ENCODE measurements around the gene MTA1. TPM values are rescaled to one million over a fixed set of nuclear protein-coding genes. Genes with fewer than 3 reads are reported as not detected.

MTA1 gene
- total RNA-seq, 4 donors from 2014 or later, result 62.9 to 218 (median 108) TPM

- Histone ChIP-seq H3K27ac (peak overlapping the region; percentile 78 to 92), H3K36me3 (no peaks in the 10 kb centered on the region), H3K4me3 (peak overlapping the region; percentile 24 to 32), H3K9me3 (no peaks in the 10 kb centered on the region), H3K27me3 (peaks cover 0 to 5% of the 10 kb centered on the region in 2 donors), H3K4me1 (peaks cover 0 to 42% of the 10 kb centered on the region in 2 donors)
- intact Hi-C loops (cut with DNase I; ENCODE audit: low total_unique reads), result no loop called here
- TF ChIP-seq POLR2A (IDR thresholded peaks at IDR 0.05), result no peak
- TF ChIP-seq CTCF (IDR thresholded peaks at IDR 0.05), result no peak
- DNase-seq, result no peak
These were observed 68.6 kb downstream of the MTA1 start for GRCh38 chr14:105487986-105488777.

GRCh38 chr14:105488781-105489541 lies 69.3 kb downstream of the MTA1 start:
- Histone ChIP-seq H3K4me3 (peak overlapping the region in 1 of 2 donors; percentile 56), H3K27ac (peak overlapping the region; percentile 92 to 96), H3K27me3 (peaks cover 0 to 5% of the 10 kb centered on the region in 2 donors), H3K36me3 (no peaks in the 10 kb centered on the region), H3K9me3 (no peaks in the 10 kb centered on the region), H3K4me1 (peaks cover 0 to 36% of the 10 kb centered on the region in 2 donors)
- TF ChIP-seq POLR2A (IDR thresholded peaks at IDR 0.05) (no peak), CTCF (IDR thresholded peaks at IDR 0.05) (no peak)
- intact Hi-C loops (cut with DNase I; ENCODE audit: low total_unique reads), result no loop called here
- peak in 1 of 2 donors; percentile 39 for DNase-seq

GRCh38 chr14:105489542-105490266 lies 70.1 kb downstream of the MTA1 start:
- intact Hi-C loops (cut with DNase I; ENCODE audit: low total_unique reads), result no loop called here
- Histone ChIP-seq H3K9me3 (no peaks in the 10 kb centered on the region), H3K27me3 (peaks cover 0 to 5% of the 10 kb centered on the region in 2 donors), H3K4me1 (peaks cover 0 to 28% of the 10 kb centered on the region in 2 donors), H3K27ac (peak overlapping the region; percentile 92 to 96), H3K4me3 (peak overlapping the region; percentile 47 to 56), H3K36me3 (no peaks in the 10 kb centered on the region)
- TF ChIP-seq CTCF (IDR thresholded peaks at IDR 0.05) (peak; percentile 61 to 80 (median 76)), POLR2A (IDR thresholded peaks at IDR 0.05) (peak in 1 of 2 donors; percentile 44)
- peak; percentile 86 to 89 for DNase-seq

- Histone ChIP-seq H3K9me3 (no peaks in the 10 kb centered on the region), H3K27ac (peak overlapping the region; percentile 92 to 96), H3K4me1 (peaks cover 0 to 25% of the 10 kb centered on the region in 2 donors), H3K27me3 (peaks cover 0 to 5% of the 10 kb centered on the region in 2 donors), H3K36me3 (no peaks in the 10 kb centered on the region), H3K4me3 (peak overlapping the region; percentile 47 to 56)
- TF ChIP-seq CTCF (IDR thresholded peaks at IDR 0.05) (no peak), POLR2A (IDR thresholded peaks at IDR 0.05) (no peak)
- intact Hi-C loops (cut with DNase I; ENCODE audit: low total_unique reads), result no loop called here
- peak in 1 of 2 donors; percentile 62 for DNase-seq
These were observed 70.6 kb downstream of the MTA1 start for GRCh38 chr14:105490267-105490571.

Data from uterus (tissue), 4 donors.